Measurements from ENCODE around the gene LTBP1. TPM values are rescaled to one million over a fixed set of nuclear protein-coding genes. Genes with fewer than 3 reads are reported as not detected.

Gene LTBP1
- total and polyA plus RNA-seq, 4 donors: 5.8 to 57.6 (median 10.2) TPM

GRCh38 chr2:33040541-33040940, 93.8 kb downstream of the LTBP1 start:
- H3K9me3 ChIP-seq (ENCODE audit: control insufficient read depth in 4 of 4, low read length in 3 of 4): no peaks in the 10 kb centered on the region
- DNase-seq (ENCODE audit: low spot score): no peak
- no peaks in the 10 kb centered on the region for H3K27me3 ChIP-seq (ENCODE audit: control insufficient read depth in 4 of 4, insufficient read depth in 4 of 4, low read length in 3 of 4)
- no peaks in the 10 kb centered on the region for H3K36me3 ChIP-seq (ENCODE audit: control insufficient read depth in 4 of 4, insufficient read depth in 3 of 4, low read depth in 1 of 4, low read length in 3 of 4)
- H3K4me3 ChIP-seq (ENCODE audit: low read depth in 1 of 3, low read length in 3 of 3): no peak overlapping the region
- H3K27ac ChIP-seq (ENCODE audit: low read depth in 1 of 2, low read length in 2 of 2): peak overlapping the region; percentile 32 to 57
- peaks cover 4 to 43% (median 23%) of the 10 kb centered on the region in 4 donors for H3K4me1 ChIP-seq (ENCODE audit: control insufficient read depth in 4 of 4, insufficient read depth in 4 of 4, low read length in 3 of 4)
- TF ChIP-seq HNF4G (IDR thresholded peaks at IDR 0.05) (no peak), REST (IDR thresholded peaks at IDR 0.05) (no peak), ZBTB33 (IDR thresholded peaks at IDR 0.05) (no peak), HNF4A (conservative IDR thresholded peaks at IDR 0.05) (peak in 1 of 2 donors; percentile 15)
- H3K9ac ChIP-seq (ENCODE audit: low read depth in 1 of 2, low read length in 2 of 2): no peak overlapping the region
- 73% methylated on average over 4 of the region's 4 CpGs for WGBS

GRCh38 chr2:33042265-33042664, 95.5 kb downstream of the LTBP1 start:
- peak overlapping the region in 1 of 3 donors; percentile 34 for H3K4me3 ChIP-seq (ENCODE audit: low read depth in 1 of 3, low read length in 3 of 3)
- TF ChIP-seq NR2F2 (IDR thresholded peaks at IDR 0.05): no peak
- peak; percentile 84 to 94 for TF ChIP-seq RXRA (IDR thresholded peaks at IDR 0.05)
- TF ChIP-seq ZBTB33 (IDR thresholded peaks at IDR 0.05): peak; percentile 87
- TF ChIP-seq EGR1 (IDR thresholded peaks at IDR 0.05; ENCODE audit: low read depth in 2 of 2): peak in 1 of 2 donors; percentile 89
- peak; percentile 70 to 79 for TF ChIP-seq RAD21 (IDR thresholded peaks at IDR 0.05)
- TF ChIP-seq JUND (IDR thresholded peaks at IDR 0.05): peak; percentile 88 to 96
- peak; percentile 74 for TF ChIP-seq ATF3 (IDR thresholded peaks at IDR 0.05)
- no peak for TF ChIP-seq CTCF (IDR thresholded peaks at IDR 0.05; ENCODE audit: low read depth, low read length, missing input control)
- TF ChIP-seq HNF4G (IDR thresholded peaks at IDR 0.05): peak; percentile 98
- TF ChIP-seq FOXA2 (IDR thresholded peaks at IDR 0.05): peak; percentile 64
- peak; percentile 93 for TF ChIP-seq MAX (IDR thresholded peaks at IDR 0.05)
- TF ChIP-seq HNF4A (conservative IDR thresholded peaks at IDR 0.05): peak; percentile 100
- peak in 1 of 2 donors; percentile 54 for TF ChIP-seq GABPA (IDR thresholded peaks at IDR 0.05 in 1 of 2, conservative IDR thresholded peaks at IDR 0.05 in 1 of 2)
- TF ChIP-seq YY1 (IDR thresholded peaks at IDR 0.05): peak; percentile 91
- TF ChIP-seq SP1 (IDR thresholded peaks at IDR 0.05): peak; percentile 98
- peak; percentile 89 for TF ChIP-seq REST (IDR thresholded peaks at IDR 0.05)
- peak; percentile 63 for TF ChIP-seq FOXA1 (IDR thresholded peaks at IDR 0.05)
- no peak for TF ChIP-seq TAF1 (conservative IDR thresholded peaks at IDR 0.05)
- no peak for DNase-seq (ENCODE audit: low spot score)
- 29% methylated on average over 1 of the region's 1 CpG for WGBS
- no peaks in the 10 kb centered on the region for H3K9me3 ChIP-seq (ENCODE audit: control insufficient read depth in 4 of 4, low read length in 3 of 4)
- H3K9ac ChIP-seq (ENCODE audit: low read depth in 1 of 2, low read length in 2 of 2): peak overlapping the region in 1 of 2 donors; percentile 74
- no peaks in the 10 kb centered on the region for H3K27me3 ChIP-seq (ENCODE audit: control insufficient read depth in 4 of 4, insufficient read depth in 4 of 4, low read length in 3 of 4)
- H3K4me1 ChIP-seq (ENCODE audit: control insufficient read depth in 4 of 4, insufficient read depth in 4 of 4, low read length in 3 of 4): peaks cover 4 to 43% (median 23%) of the 10 kb centered on the region in 4 donors
- H3K36me3 ChIP-seq (ENCODE audit: control insufficient read depth in 4 of 4, insufficient read depth in 3 of 4, low read depth in 1 of 4, low read length in 3 of 4): no peaks in the 10 kb centered on the region
- H3K27ac ChIP-seq (ENCODE audit: low read depth in 1 of 2, low read length in 2 of 2): peak overlapping the region; percentile 76 to 87

Measured in liver (tissue), 9 donors.